Bronchial epithelial cell (primary cell): ENCODE data around the gene ZNF622. TPM values are rescaled to one million over a fixed set of nuclear protein-coding genes. Genes with fewer than 3 reads are reported as not detected.
A peak's percentile ranks its signal among the peaks of the same experiment; 100 is the strongest.

ENCODE experiments used
- DNase-seq: peaks from one replicate; pipeline ENCODE4 v3.0.0-alpha.2; 2010; ENCODE audit warnings: low read depth
- FAIRE-seq: peaks from 2 replicates; lab custom pipeline; 2011; peaks lifted over from hg19 to GRCh38; lab: Jason Lieb, UNC
- H3K27me3 ChIP-seq: 2 replicates; pipeline ENCODE4 v1.5.1; 2011; ENCODE audit warnings: low read length; ENCODE audit not compliant: control insufficient read depth, insufficient read depth
- H3K36me3 ChIP-seq: 2 replicates; pipeline ENCODE4 v1.5.1; 2011; ENCODE audit warnings: low read length; ENCODE audit not compliant: control insufficient read depth, insufficient read depth
- H3K4me3 ChIP-seq: 2 replicates; pipeline ENCODE4 v1.5.1; 2011; ENCODE audit warnings: mild to moderate bottlenecking, low read depth, low read length, control low read depth
- CTCF ChIP-seq: IDR thresholded peaks from 2 replicates; pipeline ENCODE4 v1.5.1; 2011; ENCODE audit warnings: mild to moderate bottlenecking, moderate library complexity, low read length, control low read depth, inconsistent platforms; ENCODE audit not compliant: insufficient read depth, severe bottlenecking
- total RNA-seq: library from RNA; depleted of rRNA; stranded (reverse); fragments of >200 nt; gene quantifications from 2 replicates; pipeline ENCODE4 v1.2.1, GENCODE V29; 2014

The ZNF622 gene
- total RNA-seq, 1 donor from 2014 or later = 72.7 TPM

- TF ChIP-seq CTCF = no peak
- Histone ChIP-seq H3K36me3 (no peaks in the 10 kb centered on the region), H3K27me3 (no peaks in the 10 kb centered on the region), H3K4me3 (no peak overlapping the region)
- DNase-seq (peak; percentile 71), FAIRE-seq (no peak)
Measured at GRCh38 chr5:16412556-16412955, 53.0 kb downstream of the ZNF622 start.

GRCh38 chr5:16411741-16412455 lies 53.7 kb downstream of the ZNF622 start:
- H3K27me3 ChIP-seq = no peaks in the 10 kb centered on the region
- FAIRE-seq (peak; percentile 52), DNase-seq (peak; percentile 86)
- no peak overlapping the region for H3K4me3 ChIP-seq
- no peak for TF ChIP-seq CTCF
- no peaks in the 10 kb centered on the region for H3K36me3 ChIP-seq

- Histone ChIP-seq H3K36me3 (no peaks in the 10 kb centered on the region), H3K4me3 (no peak overlapping the region), H3K27me3 (no peaks in the 10 kb centered on the region)
- no peak for TF ChIP-seq CTCF
- FAIRE-seq = no peak
- peak; percentile 51 for DNase-seq
Measured at GRCh38 chr5:16411235-16411634, 54.4 kb downstream of the ZNF622 start.

GRCh38 chr5:16410338-16410737 lies 55.3 kb downstream of the ZNF622 start:
- Histone ChIP-seq H3K4me3 (no peak overlapping the region), H3K36me3 (no peaks in the 10 kb centered on the region), H3K27me3 (no peaks in the 10 kb centered on the region)
- no peak for TF ChIP-seq CTCF
- FAIRE-seq (no peak), DNase-seq (no peak)

GRCh38 chr5:16406630-16407029 lies 59.0 kb downstream of the ZNF622 start:
- Histone ChIP-seq H3K27me3 (no peaks in the 10 kb centered on the region), H3K4me3 (no peak overlapping the region), H3K36me3 (no peaks in the 10 kb centered on the region)
- no peak for DNase-seq
- no peak for TF ChIP-seq CTCF
- FAIRE-seq = no peak

GRCh38 chr5:16406023-16406422 lies 59.6 kb downstream of the ZNF622 start:
- H3K36me3 ChIP-seq = no peaks in the 10 kb centered on the region
- no peak for TF ChIP-seq CTCF
- no peaks in the 10 kb centered on the region for H3K27me3 ChIP-seq
- FAIRE-seq = no peak
- H3K4me3 ChIP-seq = no peak overlapping the region
- no peak for DNase-seq
